HG02678 (cell line): Measurements from ENCODE around the gene HBM.
"Not testable (repeated sequence)": the region's sequence is repeated elsewhere in the genome, so short reads cannot be mapped to it uniquely, and the experiment has no call there.

ENCODE experiments used
- ATAC-seq: cut with Tn5 transposase; IDR thresholded peaks from one replicate; pipeline ENCODE4 v1.9.1; 2021; ENCODE audit warnings: mild to moderate bottlenecking, moderate library complexity; ENCODE audit not compliant: unreplicated experiment

HBM gene

DNA sequence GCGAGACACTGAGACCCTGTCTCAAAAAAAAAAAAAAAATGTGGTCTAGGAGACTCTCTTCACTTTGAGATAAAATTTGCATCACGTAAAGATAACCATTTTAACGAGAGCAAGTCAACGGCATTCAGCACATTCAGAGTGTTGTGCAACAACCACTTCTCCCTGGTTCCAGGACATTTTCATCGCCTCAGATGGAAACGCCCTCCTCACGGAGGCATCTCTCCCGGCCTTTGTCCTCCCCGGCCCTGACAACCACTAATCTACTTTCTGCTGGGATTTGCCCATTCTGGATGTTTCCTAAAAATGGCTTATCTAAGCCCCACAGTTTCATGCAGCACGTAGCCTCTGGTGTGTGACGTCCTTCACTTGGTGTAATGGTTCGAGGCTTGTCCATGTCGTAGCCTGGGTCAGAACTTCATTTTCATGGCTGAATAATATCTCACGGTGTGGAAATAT is 21.0 kb upstream of the HBM start:
- no peak for ATAC-seq

GRCh38 chr16:146646-147045 is 19.1 kb upstream of the HBM start:
- no peak for ATAC-seq

- no peak for ATAC-seq
Observed at GRCh38 chr16:149024-149660, 16.6 kb upstream of the HBM start.

GRCh38 chr16:152141-153128 is 13.3 kb upstream of the HBM start, which contains the start of gene HBZ:
Gene HBZ (plus strand): TSS chr16:152644. CDS start chr16:152910, 266 bp downstream.
- no peak for ATAC-seq

- ATAC-seq = not testable (repeated sequence)
Observed at GRCh38 chr16:153129-153521, 12.7 kb upstream of the HBM start.

DNA sequence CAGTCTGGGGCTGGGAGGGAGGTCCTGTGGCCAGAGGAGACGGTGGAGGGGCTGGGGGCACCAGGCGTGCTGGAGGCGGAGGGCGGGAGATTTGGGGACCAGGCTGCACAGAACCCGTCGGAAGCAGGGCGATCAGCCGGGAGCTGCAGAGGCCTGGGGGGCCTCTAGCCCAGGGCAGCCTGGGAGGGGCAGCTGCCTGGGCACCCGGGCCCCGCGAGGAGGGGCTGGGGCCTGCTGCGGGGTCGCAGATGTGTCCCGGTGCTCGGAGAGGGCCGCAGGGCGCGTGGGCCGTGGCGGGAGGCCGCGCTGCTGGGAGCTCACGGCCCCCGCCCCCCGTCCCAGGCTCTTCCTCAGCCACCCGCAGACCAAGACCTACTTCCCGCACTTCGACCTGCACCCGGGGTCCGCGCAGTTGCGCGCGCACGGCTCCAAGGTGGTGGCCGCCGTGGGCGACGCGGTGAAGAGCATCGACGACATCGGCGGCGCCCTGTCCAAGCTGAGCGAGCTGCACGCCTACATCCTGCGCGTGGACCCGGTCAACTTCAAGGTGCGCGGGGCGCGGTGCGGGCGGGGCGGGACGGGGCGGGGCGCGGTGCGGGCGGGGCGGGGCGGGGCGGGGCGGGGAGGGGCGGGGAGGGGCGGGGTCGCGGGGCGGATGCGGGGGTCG is 12.1 kb upstream of the HBM start:
- ATAC-seq = not testable (repeated sequence)

DNA sequence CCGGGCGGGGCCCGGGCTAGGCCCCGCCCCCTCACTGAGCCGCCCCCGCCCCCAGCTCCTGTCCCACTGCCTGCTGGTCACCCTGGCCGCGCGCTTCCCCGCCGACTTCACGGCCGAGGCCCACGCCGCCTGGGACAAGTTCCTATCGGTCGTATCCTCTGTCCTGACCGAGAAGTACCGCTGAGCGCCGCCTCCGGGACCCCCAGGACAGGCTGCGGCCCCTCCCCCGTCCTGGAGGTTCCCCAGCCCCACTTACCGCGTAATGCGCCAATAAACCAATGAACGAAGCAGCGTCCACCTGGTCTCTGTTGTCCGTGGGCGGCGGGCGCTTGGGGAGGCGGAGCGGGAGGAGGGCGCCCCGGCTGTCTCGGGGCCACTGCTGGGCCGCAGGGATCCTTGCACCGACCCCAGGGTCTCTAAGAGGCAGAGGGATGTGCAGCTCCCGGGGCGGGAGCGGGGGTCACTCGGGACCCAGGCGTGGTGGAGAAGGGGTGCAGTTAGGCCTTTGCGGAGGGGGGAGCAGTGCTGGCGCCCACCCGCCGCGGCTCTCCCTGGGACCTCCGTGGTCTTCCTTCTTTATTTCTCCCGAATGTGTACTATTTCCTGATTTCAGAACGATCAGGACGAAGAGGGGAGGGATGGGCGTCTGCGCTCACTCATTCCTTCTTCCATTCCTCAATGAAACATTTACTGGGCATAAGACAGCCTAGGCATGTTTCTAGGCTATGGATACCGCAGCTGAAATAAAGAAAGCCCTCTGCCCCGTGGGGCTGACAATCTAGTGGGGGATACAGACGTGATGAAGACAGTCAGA is 11.4 kb upstream of the HBM start:
- ATAC-seq = no peak

- no peak for ATAC-seq
Observed at GRCh38 chr16:155031-155398, 10.8 kb upstream of the HBM start.

- ATAC-seq = no peak
Observed at GRCh38 chr16:159136-159849, 6.5 kb upstream of the HBM start.

DNA sequence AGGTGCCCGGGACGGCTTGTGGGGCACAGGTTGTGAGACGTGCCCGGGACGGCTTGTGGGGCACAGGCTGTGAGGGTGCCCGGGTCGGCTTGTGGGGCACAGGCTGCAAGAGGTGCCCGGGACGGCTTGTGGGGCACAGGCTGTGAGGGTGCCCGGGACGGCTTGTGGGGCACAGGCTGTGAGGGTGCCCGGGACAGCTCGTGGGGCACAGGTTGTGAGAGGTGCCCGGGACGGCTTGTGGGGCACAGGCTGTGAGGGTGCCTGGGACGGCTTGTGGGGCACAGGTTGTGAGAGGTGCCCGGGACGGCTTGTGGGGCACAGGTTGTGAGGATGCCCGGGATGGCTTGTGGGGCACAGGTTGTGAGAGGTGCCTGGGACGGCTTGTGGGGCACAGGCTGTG is 5.5 kb upstream of the HBM start:
- ATAC-seq = not testable (repeated sequence)

- no peak for ATAC-seq
Observed at GRCh38 chr16:160691-161190, 5.0 kb upstream of the HBM start.

DNA sequence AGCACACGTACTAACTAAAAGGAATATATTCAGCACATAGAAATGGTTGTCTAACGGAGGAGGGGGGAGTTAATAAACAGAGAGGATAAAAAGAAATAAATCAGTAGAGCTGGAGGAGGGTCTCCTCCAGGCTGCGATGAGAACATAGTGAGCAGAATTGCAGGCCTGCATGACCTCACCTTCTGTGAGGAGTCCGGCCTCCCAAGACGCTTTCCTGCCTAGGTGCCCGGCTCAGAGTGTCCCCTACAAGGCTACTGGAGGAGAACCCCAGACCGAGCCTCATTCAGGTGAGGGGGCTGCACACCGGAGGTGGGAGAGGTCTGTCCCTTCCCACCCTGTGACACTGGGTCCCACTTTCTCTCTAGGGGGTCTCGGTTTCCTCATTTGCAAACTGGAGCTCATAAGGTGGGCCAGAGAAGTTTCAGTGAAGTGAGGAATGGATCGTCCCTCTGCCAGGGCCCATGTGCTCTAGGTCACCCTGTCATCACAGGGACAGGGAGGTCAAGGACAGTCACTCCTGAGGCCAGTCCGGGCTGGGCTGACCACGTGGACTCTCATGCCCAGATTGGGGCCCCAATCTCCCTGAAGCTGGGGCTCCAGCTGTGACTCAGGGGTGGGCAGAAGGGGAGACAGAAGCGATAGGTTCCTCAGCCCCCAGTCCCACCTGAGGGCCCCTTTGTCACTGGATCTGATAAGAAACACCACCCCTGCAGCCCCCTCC is 3.3 kb upstream of the HBM start:
- ATAC-seq = no peak

GRCh38 chr16:163139-163538 is 2.6 kb upstream of the HBM start:
- not testable (repeated sequence) for ATAC-seq

- not testable (repeated sequence) for ATAC-seq
Observed at GRCh38 chr16:163696-164095, 2.1 kb upstream of the HBM start.

DNA sequence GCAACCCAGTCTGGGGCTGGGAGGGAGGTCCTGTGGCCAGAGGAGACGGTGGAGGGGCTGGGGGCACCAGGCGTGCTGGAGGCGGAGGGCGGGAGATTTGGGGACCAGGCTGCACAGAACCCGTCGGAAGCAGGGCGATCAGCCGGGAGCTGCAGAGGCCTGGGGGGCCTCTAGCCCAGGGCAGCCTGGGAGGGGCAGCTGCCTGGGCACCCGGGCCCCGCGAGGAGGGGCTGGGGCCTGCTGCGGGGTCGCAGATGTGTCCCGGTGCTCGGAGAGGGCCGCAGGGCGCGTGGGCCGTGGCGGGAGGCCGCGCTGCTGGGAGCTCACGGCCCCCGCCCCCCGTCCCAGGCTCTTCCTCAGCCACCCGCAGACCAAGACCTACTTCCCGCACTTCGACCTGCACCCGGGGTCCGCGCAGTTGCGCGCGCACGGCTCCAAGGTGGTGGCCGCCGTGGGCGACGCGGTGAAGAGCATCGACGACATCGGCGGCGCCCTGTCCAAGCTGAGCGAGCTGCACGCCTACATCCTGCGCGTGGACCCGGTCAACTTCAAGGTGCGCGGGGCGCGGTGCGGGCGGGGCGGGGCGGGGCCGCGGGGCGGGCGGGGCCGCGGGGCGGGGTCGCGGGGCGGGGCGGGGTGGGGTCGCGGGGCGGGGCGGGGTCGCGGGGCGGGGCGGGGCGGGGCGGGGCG is 1.5 kb upstream of the HBM start:
- ATAC-seq = not testable (repeated sequence)

DNA sequence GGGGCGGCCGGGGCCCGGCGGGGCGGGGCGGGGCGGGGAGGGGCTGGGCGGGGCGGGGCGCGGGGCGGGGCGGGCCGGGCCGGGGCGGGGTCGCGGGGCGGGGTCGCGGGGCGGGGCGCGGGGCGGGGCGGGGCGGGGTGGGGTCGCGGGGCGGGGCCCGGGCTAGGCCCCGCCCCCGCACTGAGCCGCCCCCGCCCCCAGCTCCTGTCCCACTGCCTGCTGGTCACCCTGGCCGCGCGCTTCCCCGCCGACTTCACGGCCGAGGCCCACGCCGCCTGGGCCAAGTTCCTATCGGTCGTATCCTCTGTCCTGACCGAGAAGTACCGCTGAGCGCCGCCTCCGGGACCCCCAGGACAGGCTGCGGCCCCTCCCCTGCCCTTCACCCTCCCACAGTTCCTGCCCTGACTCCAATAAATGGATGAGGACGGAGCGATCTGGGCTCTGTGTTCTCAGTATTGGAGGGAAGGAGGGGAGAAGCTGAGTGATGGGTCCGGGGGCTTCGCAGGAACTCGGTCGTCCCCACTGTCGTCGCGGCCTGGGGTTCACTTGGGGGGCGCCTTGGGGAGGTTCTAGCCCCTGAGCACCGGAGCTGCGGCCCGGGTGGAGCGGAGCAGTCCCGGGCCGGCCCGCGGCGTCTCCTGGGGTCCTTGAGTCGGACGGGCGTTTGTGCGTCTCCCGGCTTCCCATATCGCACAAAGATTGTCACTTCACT is 795 bp upstream of the HBM start:
- no peak for ATAC-seq

- ATAC-seq = no peak
Observed at GRCh38 chr16:166375-167121, 770 bp downstream of the HBM start.
